ELF-1 (cell line): Measurements from ENCODE around the gene PJVK.
"Not testable (repeated sequence)": the region's sequence is repeated elsewhere in the genome, so short reads cannot be mapped to it uniquely, and the experiment has no call there.

Experiments
- DNase-seq: peaks from one replicate; pipeline ENCODE4 v3.0.0-alpha.2; 2016; ENCODE audit warnings: low read depth, low spot score

PJVK gene

DNA sequence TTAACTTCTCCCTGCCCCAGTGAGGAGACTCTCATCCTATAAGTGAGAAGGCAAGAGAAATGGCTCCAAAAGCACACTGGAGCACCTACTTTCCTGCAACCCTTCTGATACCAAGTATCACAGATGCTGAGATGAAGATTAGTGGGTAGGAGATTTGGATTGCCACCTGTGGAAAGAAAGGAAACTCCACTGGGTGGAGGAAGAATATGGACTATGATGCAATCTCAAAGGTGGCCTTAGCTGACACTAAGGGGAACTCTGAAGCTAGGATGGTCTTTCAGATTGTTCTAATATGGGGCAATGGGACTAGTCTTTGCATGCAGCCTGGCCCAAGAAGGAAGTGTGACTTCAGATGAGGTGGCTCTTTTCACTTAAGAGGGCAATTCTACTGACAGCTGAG is 21.8 kb upstream of the PJVK start:
- no peak for DNase-seq

DNA sequence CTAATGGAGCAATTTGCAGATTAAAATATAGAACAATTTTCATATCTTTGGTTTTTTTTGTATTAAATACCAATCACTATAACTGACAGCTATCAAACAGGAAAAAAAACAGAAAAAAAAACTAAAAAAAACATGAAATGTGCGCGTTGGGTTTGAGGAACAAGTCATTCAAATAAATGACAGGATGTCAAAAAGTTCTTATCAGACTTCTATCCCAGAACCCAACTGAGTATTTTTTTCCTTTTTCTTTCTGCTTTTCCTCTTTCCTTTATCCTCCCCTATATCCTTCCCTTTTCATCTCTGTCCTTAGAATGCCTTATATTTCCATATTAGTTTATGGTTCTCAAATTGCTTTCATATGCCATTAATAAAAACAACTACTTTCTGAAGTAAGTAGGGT is 14.5 kb upstream of the PJVK start:
- no peak for DNase-seq

DNA sequence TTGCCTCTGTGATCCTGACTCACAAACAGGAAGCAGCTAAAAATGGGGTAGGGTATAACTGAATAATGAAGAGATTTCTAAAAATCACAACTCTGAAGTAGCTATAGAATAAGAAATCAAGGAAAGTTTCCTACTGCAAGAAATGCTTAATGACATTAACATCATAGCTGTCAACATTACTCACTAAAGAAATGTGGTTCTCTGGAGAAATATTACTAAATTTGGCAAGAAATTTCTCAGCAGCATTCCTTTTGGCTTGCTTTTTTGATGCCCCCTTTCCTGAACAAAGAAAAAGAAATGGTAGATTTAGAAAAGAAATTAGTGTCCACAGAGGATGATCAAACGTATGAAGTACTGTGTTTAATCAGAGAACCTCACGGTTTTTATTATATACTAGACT is 9.8 kb upstream of the PJVK start:
- DNase-seq, result no peak

GRCh38 chr2:178448968-178449661 is 2.1 kb upstream of the PJVK start:
- no peak for DNase-seq

DNA sequence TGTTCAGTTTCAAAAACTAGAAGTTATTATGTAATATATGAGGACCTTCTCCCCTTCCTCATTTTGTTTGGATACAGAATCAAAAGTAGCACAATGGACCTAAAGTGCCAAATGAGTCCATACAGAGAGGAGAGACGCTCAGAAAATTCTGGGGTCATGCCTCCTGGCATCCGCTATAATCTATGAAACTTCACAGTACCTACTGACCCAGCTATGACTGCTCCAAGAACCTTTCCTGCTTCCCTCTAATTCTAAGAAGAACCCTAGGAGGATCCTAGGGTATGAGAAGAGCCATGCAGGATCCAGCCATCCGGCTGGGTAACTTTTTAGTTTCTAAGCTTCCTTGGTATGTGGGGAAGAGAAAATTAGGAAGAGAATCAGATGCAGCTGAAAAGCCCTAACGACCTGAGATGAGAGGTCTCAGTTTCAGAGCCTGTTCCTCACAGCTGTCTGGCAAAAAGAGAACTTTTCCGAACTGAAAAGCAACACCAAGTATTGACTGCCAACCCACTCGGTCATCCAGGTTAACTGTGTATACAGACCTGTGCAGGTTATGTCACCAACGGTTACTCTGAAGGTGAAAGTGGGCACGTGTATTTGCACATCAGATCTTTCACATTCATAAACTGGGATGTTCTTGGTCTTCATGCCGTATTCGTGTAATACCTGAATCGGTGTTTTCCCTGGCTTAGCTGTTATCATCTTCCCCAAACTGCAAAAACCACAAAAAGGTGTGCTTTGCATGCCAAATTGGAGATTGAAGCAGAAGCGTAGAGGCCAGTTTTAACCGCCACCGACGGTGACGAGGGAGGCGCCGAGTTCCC is 1.3 kb upstream of the PJVK start:
- DNase-seq, result no peak

GRCh38 chr2:178450524-178450773 is 729 bp upstream of the PJVK start:
- DNase-seq, result no peak

GRCh38 chr2:178452334-178452733 is 1.2 kb downstream of the PJVK start:
- no peak for DNase-seq

GRCh38 chr2:178452870-178453269 is 1.7 kb downstream of the PJVK start:
- DNase-seq, result no peak

GRCh38 chr2:178455947-178456346 is 4.8 kb downstream of the PJVK start:
- DNase-seq, result no peak

GRCh38 chr2:178457390-178457886 is 6.3 kb downstream of the PJVK start:
- DNase-seq, result peak; percentile 74

DNA sequence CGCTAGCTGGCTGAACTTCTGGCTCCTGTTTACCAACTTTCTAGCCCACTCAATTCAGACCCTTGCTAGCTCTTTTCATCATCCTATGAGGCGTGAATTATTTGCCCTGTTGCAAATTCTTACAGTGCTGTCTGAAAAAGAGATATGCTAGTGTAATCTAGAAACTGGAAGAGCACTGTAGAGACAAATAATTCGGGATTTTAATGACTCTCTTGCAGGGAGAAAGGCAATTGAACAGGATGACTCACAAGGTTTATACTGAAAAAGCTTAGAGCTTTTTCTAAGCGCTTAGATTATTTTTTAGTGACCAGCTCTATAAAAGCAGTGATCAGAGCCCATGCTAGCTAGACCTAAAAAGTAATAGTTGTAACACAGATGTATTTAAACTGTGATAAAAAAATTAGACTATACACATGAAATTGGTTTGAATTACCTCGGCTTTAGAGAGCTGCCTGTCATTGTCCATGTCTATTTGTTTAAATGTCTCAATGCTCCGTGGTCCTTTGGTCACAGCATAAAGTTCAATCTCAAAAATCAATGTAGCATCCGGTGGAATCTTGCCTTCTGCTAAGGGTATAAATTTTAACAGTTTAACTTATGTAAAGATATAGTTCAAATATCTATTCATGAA is 18.2 kb downstream of the PJVK start:
- no peak for DNase-seq

GRCh38 chr2:178471313-178471712 is 20.1 kb downstream of the PJVK start:
- not testable (repeated sequence) for DNase-seq

- no peak for DNase-seq
Observed at GRCh38 chr2:178473373-178473772, 22.2 kb downstream of the PJVK start.

- DNase-seq, result no peak
Observed at GRCh38 chr2:178473931-178474330, 22.8 kb downstream of the PJVK start.

DNA sequence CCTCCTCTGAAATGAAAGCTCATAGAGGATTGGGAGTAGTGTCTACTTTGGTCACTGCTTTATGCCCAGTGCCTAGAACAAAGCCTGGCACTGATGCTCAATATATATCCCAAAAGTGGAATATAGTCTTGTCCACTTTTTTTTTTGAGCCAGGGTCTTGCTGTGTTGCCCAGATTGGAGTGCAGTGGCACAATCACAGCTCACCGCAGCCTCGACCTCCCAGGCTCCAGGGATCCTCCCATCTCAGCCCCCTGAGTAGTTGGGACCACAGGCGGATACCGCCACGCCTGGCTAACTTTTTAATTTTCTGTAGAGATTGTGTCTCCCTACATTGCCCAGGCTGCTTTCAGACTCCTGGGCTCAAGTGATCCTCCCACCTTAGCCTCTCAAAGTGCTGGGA is 23.4 kb downstream of the PJVK start:
- DNase-seq, result no peak

- DNase-seq, result no peak
Observed at GRCh38 chr2:178476477-178476876, 25.3 kb downstream of the PJVK start.

DNA sequence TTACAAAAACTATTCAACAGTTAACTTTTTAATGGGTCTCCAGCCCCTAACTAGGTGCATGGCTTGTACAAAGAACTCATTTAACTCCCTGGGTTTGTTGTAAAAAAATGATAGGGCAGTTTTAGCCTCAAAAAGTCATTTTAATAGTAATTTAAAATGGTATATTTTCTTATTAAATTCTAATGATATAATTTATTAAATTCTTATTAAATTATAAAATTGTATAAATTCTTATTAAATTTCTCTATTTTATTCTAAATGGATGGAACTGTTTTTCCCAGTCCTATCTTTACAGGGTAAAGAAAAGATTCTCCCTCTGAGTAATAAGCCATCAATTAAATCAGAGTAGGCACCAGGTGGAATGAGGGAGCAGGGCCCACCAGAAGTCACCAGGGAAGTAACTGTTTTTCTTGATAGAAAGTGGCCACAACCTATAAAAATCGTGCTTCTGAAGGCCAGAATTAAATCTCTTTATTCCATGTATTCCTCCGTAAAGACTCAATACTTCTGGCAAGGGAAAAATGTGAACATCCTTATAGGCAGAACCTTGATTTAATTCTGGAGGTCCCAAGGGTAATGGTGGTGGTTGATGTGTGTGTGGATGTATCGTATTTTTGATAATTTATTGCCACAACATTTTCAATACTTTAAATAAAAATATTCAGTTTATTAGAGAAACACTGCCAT is 26.4 kb downstream of the PJVK start:
- DNase-seq, result no peak

GRCh38 chr2:178478130-178478438 is 26.9 kb downstream of the PJVK start:
- DNase-seq, result no peak

DNA sequence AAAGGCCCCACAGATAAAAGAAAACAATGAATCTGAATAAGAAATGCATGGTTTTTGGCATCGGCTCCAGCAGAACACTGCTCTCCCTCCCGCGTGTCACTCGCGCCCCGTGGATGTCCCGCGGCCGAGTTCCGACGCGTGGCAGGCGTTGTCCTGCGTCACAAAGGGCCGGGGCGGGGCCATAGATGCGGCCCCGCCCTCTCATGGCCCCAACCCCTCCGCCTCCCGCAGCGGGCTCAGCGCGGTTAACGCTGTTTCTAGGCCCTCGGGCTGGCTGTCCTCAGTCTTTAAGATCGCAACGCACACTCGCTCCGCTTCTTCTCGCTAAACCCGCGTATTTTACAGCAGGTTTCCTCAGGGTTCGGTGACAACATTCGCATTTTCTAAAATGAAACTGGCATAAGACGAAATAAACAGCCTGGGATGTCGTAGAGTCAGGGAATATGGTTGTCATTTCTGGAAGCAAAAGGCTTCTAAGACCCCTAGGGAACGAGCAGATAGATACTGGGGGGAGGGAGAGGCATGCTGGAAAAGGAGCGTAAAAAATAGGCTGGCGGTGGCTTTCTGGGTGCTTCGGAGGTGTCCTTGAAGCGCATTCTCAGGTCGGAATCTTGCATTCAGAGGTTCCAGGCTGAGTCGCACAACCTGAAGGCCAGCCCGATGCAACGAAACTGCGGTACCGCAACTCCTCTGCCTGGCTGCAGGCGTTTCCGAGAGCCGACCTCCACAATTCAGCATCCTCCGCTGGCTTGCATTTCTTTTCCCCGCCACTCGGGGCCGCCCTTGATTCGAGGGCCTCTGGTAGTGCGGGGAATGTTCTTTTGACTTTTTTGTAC is 27.5 kb downstream of the PJVK start, which contains the start of gene FKBP7:
TSS of gene FKBP7 (minus strand) at position 162 of the 836 bp plus-strand sequence. CDS start at position 61, 101 bp downstream.
- peak; percentile 88 for DNase-seq

GRCh38 chr2:178479275-178479616 is 28.1 kb downstream of the PJVK start:
- DNase-seq, result peak; percentile 6

DNA sequence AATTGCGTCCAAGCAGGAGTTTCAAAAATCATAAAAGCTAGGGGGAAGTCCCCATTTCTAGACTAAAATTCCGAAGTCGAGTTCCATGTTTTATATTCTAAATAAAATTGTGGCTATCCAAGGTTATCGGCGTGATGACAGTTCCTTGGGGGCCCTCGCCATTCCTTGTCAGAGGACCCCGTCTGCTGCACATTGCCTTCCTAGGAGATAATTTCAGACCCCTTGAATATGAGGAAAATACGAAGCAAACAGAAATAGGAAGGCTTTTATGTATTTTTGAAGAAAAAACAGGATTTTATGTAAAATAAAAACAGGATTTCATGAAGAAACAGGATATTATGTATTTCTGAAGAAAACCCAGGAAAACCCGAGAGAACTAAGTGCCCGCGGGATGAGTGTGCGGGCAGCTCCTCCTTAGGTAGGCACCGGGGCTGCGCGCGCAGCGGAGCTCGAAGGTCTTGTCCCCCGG is 28.6 kb downstream of the PJVK start:
- no peak for DNase-seq
